ENCODE measurements around the gene SDHAF3.

Gene SDHAF3

GRCh38 chr7:97219237-97219636 lies 101.7 kb downstream of the SDHAF3 start:
- DNase-seq (ENCODE audit: low spot score): no peak

GRCh38 chr7:97224316-97224715 lies 106.8 kb downstream of the SDHAF3 start:
- no peak for DNase-seq (ENCODE audit: low spot score)

- DNase-seq (ENCODE audit: low spot score): no peak
These were observed 109.0 kb downstream of the SDHAF3 start for GRCh38 chr7:97226541-97226940.
